Fibroblast of lung (primary cell): ENCODE data around the gene SFSWAP. TPM values are rescaled to one million over a fixed set of nuclear protein-coding genes. Genes with fewer than 3 reads are reported as not detected.

Experiments
- DNase-seq, 2 donors: peaks; one replicate each; pipeline versions ENCODE4 v3.0.0 to v3.0.0-alpha.2; 2010; ENCODE audit warnings: low read depth in 2 of 2
- H2AFZ ChIP-seq: 2 replicates; pipeline ENCODE4 v1.5.1; 2012; ENCODE audit warnings: low read length, control low read depth, inconsistent platforms
- H3K27ac ChIP-seq: 2 replicates; pipeline ENCODE4 v1.5.1; 2011; ENCODE audit warnings: low read length, control low read depth; ENCODE audit not compliant: insufficient read depth
- H3K27me3 ChIP-seq: 2 replicates; pipeline ENCODE4 v1.5.1; 2011; ENCODE audit warnings: mild to moderate bottlenecking, low read length; ENCODE audit not compliant: control insufficient read depth, insufficient read depth
- H3K36me3 ChIP-seq: 2 replicates; pipeline ENCODE4 v1.5.1; 2011; ENCODE audit warnings: low read length; ENCODE audit not compliant: control insufficient read depth, insufficient read depth
- H3K4me1 ChIP-seq: 2 replicates; pipeline ENCODE4 v1.5.1; 2011; ENCODE audit warnings: low read length; ENCODE audit not compliant: control insufficient read depth, insufficient read depth; ENCODE audit errors: extremely low read depth
- H3K4me2 ChIP-seq: 2 replicates; pipeline ENCODE4 v1.5.1; 2011; ENCODE audit warnings: low read length, control low read depth; ENCODE audit not compliant: insufficient read depth; ENCODE audit errors: extremely low read depth
- H3K4me3 ChIP-seq, 4 experiments: fragments of 200-600 bp in 1 of 4; sonication (generic) in 1 of 4; replicated peaks in 1 of 4; 2 replicates each; pipeline ENCODE4 v1.5.1; 2011 to 2016; ENCODE audit warnings: low read length in 4 of 4, low read depth in 3 of 4, mild to moderate bottlenecking in 3 of 4, control low read depth in 2 of 4, inconsistent platforms in 1 of 4, mixed read lengths in 1 of 4; ENCODE audit not compliant: insufficient read depth in 1 of 4; ENCODE audit errors: control extremely low read depth in 1 of 4
- H3K79me2 ChIP-seq: 2 replicates; pipeline ENCODE4 v1.5.1; 2012; ENCODE audit warnings: mild to moderate bottlenecking, low read length, inconsistent platforms; ENCODE audit not compliant: control insufficient read depth, insufficient read depth
- H3K9ac ChIP-seq: 2 replicates; pipeline ENCODE4 v1.5.1; 2011; ENCODE audit warnings: mild to moderate bottlenecking, low read length, control low read depth; ENCODE audit not compliant: insufficient read depth
- H3K9me3 ChIP-seq: 2 replicates; pipeline ENCODE4 v1.5.1; 2012; ENCODE audit warnings: low read depth, low read length; ENCODE audit not compliant: control insufficient read depth, insufficient read depth
- H4K20me1 ChIP-seq: 2 replicates; pipeline ENCODE4 v1.5.1; 2011; ENCODE audit warnings: low read length; ENCODE audit not compliant: control insufficient read depth, insufficient read depth; ENCODE audit errors: extremely low read depth
- EZH2 ChIP-seq: IDR thresholded peaks from 2 replicates; pipeline ENCODE4 v1.5.1; 2012; ENCODE audit warnings: low read length, control low read depth, mild to moderate bottlenecking; ENCODE audit errors: missing control alignments
- polyA plus RNA-seq, 2 donors: library from polyadenylated mRNA; depleted of rRNA in 1 of 2; stranded (reverse) in 1 of 2; unstranded in 1 of 2; fragments of >200 nt; gene quantifications; 2 replicates each; pipeline ENCODE4 v1.2.1, GENCODE V29; 2011 to 2012; ENCODE audit warnings: missing spikeins in 1 of 2
- total RNA-seq: library from RNA; depleted of rRNA; stranded (reverse); fragments of >200 nt; gene quantifications from 2 replicates; pipeline ENCODE4 v1.2.1, GENCODE V29; 2014
- TF ChIP-seq, protein P1 (sequence below), 2 donors: IDR thresholded peaks in 1 of 2; conservative IDR thresholded peaks in 1 of 2; 1 replicate in 1 of 2; 2 replicates in 1 of 2; pipeline ENCODE4 v1.5.1; 2011 to 2012; ENCODE audit warnings: low read length in 2 of 2, control low read depth in 1 of 2, inconsistent platforms in 1 of 2, low read depth in 1 of 2, mild to moderate bottlenecking in 1 of 2

Gene SFSWAP
- total and polyA plus RNA-seq, 2 donors (not counting 1 experiment from before 2014, with no cell fraction given) = 9.9 to 23.3 TPM

DNA sequence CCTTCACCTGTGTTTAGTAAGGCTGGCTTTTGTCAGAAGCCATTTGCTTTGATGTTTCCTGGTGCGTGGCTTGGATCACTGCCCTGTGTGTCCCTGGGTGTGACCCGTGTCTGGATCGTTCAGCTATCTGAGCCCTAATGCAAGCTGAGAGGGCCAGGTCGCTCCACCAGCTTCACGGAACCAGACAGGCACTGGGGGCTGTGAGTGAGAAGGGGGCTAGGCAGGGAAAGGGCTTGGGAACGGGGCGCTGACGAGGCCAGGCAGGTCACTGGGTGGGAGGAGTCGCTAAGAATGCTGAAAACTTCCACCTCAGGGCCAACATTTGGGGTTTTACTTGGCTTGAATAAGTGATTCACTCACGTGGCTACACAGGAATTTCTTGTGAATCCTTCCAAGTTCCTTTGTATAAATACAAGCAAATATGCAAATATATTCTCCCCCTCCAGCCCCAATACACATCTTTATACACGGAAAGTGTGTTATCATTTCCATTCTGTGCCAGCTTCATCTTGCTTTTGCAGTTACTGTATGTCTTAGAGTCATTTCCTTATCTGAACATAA lies 93.2 kb downstream of the SFSWAP start:
- peak overlapping the region; percentile 58 for H3K4me2 ChIP-seq
- H3K27ac ChIP-seq = no peak overlapping the region
- H3K4me3 ChIP-seq = peak overlapping the region in 1 of 4 experiments; percentile 27

GRCh38 chr12:131805421-131805820 lies 94.5 kb downstream of the SFSWAP start:
- Histone ChIP-seq H3K4me3 (no peak overlapping the region), H3K4me1 (no peaks in the 10 kb centered on the region), H3K4me2 (no peak overlapping the region), H2AFZ (no peak overlapping the region), H3K36me3 (peaks cover 6% of the 10 kb centered on the region), H3K79me2 (no peaks in the 10 kb centered on the region), H3K27ac (no peak overlapping the region), H3K9ac (no peak overlapping the region), H3K27me3 (no peaks in the 10 kb centered on the region), H4K20me1 (no peaks in the 10 kb centered on the region), H3K9me3 (no peaks in the 10 kb centered on the region)
- DNase-seq = no peak
- TF ChIP-seq EZH2 = no peak
- TF ChIP-seq, protein P1, sequence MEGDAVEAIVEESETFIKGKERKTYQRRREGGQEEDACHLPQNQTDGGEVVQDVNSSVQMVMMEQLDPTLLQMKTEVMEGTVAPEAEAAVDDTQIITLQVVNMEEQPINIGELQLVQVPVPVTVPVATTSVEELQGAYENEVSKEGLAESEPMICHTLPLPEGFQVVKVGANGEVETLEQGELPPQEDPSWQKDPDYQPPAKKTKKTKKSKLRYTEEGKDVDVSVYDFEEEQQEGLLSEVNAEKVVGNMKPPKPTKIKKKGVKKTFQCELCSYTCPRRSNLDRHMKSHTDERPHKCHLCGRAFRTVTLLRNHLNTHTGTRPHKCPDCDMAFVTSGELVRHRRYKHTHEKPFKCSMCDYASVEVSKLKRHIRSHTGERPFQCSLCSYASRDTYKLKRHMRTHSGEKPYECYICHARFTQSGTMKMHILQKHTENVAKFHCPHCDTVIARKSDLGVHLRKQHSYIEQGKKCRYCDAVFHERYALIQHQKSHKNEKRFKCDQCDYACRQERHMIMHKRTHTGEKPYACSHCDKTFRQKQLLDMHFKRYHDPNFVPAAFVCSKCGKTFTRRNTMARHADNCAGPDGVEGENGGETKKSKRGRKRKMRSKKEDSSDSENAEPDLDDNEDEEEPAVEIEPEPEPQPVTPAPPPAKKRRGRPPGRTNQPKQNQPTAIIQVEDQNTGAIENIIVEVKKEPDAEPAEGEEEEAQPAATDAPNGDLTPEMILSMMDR (conservative IDR thresholded peaks at IDR 0.05 in 1 of 2, IDR thresholded peaks at IDR 0.05 in 1 of 2; ENCODE audit: low read depth in 1 of 2, low read length in 2 of 2) = no peak

More for the DNA sequence above, 93.2 kb downstream of the SFSWAP start:
- H2AFZ ChIP-seq = peak overlapping the region; percentile 23
- H3K36me3 ChIP-seq = peaks cover 11% of the 10 kb centered on the region
- TF ChIP-seq EZH2 = no peak
- TF ChIP-seq, protein P1 (conservative IDR thresholded peaks at IDR 0.05 in 1 of 2, IDR thresholded peaks at IDR 0.05 in 1 of 2; ENCODE audit: low read depth in 1 of 2, low read length in 2 of 2) = no peak
- H4K20me1 ChIP-seq = no peaks in the 10 kb centered on the region
- H3K79me2 ChIP-seq = no peaks in the 10 kb centered on the region
- no peaks in the 10 kb centered on the region for H3K9me3 ChIP-seq
- no peak overlapping the region for H3K9ac ChIP-seq
- no peaks in the 10 kb centered on the region for H3K27me3 ChIP-seq
- DNase-seq = peak; percentile 36 to 76
- no peaks in the 10 kb centered on the region for H3K4me1 ChIP-seq

DNA sequence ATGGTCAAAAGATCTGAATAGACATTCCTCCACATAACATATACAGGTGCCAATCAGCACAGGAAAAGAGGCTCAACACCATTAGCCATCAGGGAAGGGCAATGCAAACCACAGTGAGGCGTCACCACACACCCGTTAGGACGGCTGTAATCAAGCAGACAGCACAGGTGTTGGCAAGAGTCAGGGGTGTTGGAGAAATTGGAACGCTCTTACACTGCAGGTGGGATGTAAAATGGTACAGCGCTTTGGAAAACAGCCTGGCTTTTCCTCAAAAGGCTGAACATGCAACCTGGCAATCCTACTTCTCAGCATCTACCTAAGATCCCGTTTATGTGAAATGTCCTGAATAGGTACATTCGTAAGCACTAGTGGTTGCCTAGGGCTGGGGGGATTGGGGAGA lies 95.8 kb downstream of the SFSWAP start:
- Histone ChIP-seq H3K27ac (no peak overlapping the region), H3K9me3 (no peaks in the 10 kb centered on the region), H3K4me3 (no peak overlapping the region), H3K27me3 (no peaks in the 10 kb centered on the region), H3K9ac (no peak overlapping the region), H3K4me2 (no peak overlapping the region), H2AFZ (no peak overlapping the region), H3K79me2 (no peaks in the 10 kb centered on the region), H3K36me3 (peaks cover 4% of the 10 kb centered on the region), H3K4me1 (no peaks in the 10 kb centered on the region), H4K20me1 (no peaks in the 10 kb centered on the region)
- no peak for DNase-seq
- TF ChIP-seq, protein P1 (conservative IDR thresholded peaks at IDR 0.05 in 1 of 2, IDR thresholded peaks at IDR 0.05 in 1 of 2; ENCODE audit: low read depth in 1 of 2, low read length in 2 of 2) = no peak
